Measurements from ENCODE around the gene SMARCD1. TPM values are rescaled to one million over a fixed set of nuclear protein-coding genes. Genes with fewer than 3 reads are reported as not detected.

Gene SMARCD1
- total and polyA plus RNA-seq, 9 of the 15 experiments (the other 6 are each of a cell fraction or from before 2014, with no cell fraction given) = 0.86 to 91.7 (median 48.0) TPM

DNA sequence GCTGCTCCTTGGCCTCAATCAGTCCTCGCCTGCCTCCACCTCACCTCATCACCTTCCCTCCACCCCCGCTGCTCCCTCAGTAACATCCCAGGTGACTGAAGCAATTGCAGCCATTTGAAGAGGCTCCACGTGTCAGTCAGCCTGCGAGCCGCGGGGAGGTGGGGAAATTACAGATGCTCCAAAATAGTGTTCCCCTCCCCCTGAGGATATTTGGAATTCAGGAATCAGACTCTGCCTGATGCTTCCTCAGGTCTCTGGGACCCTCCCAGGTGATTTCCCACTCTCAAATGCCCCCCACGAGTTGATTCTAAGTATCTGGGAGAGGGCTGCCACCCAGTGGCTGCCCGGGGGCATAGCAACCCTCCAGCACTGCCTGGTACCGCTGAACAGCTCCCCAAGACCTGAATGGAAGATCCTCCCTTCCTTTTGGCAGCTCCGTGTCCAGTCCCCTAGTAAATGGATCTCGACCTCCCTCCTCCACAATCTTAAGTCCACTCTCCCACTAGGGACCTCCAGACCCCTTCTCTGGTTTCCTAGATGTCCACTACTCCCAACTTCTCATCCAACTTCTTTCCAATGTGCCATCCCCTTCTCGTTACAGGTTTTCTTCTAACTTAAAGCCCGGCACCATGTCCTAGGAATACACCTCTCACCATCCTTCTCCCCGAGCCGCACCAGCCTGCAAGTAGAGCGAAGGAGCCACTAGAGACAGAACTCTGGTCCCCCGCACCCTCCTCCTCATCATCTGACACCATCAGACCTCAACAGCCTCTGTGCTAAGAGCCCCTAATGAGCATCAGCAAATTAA, 29.1 kb upstream of the SMARCD1 start (continued):
- TF ChIP-seq, protein P1, sequence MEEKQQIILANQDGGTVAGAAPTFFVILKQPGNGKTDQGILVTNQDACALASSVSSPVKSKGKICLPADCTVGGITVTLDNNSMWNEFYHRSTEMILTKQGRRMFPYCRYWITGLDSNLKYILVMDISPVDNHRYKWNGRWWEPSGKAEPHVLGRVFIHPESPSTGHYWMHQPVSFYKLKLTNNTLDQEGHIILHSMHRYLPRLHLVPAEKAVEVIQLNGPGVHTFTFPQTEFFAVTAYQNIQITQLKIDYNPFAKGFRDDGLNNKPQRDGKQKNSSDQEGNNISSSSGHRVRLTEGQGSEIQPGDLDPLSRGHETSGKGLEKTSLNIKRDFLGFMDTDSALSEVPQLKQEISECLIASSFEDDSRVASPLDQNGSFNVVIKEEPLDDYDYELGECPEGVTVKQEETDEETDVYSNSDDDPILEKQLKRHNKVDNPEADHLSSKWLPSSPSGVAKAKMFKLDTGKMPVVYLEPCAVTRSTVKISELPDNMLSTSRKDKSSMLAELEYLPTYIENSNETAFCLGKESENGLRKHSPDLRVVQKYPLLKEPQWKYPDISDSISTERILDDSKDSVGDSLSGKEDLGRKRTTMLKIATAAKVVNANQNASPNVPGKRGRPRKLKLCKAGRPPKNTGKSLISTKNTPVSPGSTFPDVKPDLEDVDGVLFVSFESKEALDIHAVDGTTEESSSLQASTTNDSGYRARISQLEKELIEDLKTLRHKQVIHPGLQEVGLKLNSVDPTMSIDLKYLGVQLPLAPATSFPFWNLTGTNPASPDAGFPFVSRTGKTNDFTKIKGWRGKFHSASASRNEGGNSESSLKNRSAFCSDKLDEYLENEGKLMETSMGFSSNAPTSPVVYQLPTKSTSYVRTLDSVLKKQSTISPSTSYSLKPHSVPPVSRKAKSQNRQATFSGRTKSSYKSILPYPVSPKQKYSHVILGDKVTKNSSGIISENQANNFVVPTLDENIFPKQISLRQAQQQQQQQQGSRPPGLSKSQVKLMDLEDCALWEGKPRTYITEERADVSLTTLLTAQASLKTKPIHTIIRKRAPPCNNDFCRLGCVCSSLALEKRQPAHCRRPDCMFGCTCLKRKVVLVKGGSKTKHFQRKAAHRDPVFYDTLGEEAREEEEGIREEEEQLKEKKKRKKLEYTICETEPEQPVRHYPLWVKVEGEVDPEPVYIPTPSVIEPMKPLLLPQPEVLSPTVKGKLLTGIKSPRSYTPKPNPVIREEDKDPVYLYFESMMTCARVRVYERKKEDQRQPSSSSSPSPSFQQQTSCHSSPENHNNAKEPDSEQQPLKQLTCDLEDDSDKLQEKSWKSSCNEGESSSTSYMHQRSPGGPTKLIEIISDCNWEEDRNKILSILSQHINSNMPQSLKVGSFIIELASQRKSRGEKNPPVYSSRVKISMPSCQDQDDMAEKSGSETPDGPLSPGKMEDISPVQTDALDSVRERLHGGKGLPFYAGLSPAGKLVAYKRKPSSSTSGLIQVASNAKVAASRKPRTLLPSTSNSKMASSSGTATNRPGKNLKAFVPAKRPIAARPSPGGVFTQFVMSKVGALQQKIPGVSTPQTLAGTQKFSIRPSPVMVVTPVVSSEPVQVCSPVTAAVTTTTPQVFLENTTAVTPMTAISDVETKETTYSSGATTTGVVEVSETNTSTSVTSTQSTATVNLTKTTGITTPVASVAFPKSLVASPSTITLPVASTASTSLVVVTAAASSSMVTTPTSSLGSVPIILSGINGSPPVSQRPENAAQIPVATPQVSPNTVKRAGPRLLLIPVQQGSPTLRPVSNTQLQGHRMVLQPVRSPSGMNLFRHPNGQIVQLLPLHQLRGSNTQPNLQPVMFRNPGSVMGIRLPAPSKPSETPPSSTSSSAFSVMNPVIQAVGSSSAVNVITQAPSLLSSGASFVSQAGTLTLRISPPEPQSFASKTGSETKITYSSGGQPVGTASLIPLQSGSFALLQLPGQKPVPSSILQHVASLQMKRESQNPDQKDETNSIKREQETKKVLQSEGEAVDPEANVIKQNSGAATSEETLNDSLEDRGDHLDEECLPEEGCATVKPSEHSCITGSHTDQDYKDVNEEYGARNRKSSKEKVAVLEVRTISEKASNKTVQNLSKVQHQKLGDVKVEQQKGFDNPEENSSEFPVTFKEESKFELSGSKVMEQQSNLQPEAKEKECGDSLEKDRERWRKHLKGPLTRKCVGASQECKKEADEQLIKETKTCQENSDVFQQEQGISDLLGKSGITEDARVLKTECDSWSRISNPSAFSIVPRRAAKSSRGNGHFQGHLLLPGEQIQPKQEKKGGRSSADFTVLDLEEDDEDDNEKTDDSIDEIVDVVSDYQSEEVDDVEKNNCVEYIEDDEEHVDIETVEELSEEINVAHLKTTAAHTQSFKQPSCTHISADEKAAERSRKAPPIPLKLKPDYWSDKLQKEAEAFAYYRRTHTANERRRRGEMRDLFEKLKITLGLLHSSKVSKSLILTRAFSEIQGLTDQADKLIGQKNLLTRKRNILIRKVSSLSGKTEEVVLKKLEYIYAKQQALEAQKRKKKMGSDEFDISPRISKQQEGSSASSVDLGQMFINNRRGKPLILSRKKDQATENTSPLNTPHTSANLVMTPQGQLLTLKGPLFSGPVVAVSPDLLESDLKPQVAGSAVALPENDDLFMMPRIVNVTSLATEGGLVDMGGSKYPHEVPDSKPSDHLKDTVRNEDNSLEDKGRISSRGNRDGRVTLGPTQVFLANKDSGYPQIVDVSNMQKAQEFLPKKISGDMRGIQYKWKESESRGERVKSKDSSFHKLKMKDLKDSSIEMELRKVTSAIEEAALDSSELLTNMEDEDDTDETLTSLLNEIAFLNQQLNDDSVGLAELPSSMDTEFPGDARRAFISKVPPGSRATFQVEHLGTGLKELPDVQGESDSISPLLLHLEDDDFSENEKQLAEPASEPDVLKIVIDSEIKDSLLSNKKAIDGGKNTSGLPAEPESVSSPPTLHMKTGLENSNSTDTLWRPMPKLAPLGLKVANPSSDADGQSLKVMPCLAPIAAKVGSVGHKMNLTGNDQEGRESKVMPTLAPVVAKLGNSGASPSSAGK (IDR thresholded peaks at IDR 0.05) = peak; percentile 80
- TF ChIP-seq MXI1 (IDR thresholded peaks at IDR 0.05; ENCODE audit: low read depth, low read length) (0 out of 2 replicates have a peak, but pooled peaks have one; percentile 10), L3MBTL2 (IDR thresholded peaks at IDR 0.05) (peak; percentile 95), EGR1 (conservative IDR thresholded peaks at IDR 0.05) (peak; percentile 39; the same call in 1 of the 2 replicates), KLF16 (IDR thresholded peaks at IDR 0.05) (0 out of 2 replicates have a peak, but pooled peaks have one; percentile 37), RB1 (IDR thresholded peaks at IDR 0.05; ENCODE audit: low read depth) (peak; percentile 57; the same call in 1 of the 2 replicates), CC2D1A (IDR thresholded peaks at IDR 0.05) (peak; percentile 91), ZNF263 (CRISPR knock-in tag; IDR thresholded peaks at IDR 0.05; ENCODE audit: borderline replicate concordance) (0 out of 2 replicates have a peak, but pooled peaks have one; percentile 17), SMARCE1 (IDR thresholded peaks at IDR 0.05) (peak; percentile 35; the same call in 1 of the 2 replicates), POU5F1 (IDR thresholded peaks at IDR 0.05; ENCODE audit: borderline replicate concordance, low read depth, low read length, partially characterized antibody) (peak; percentile 2), FOXK1 (CRISPR knock-in tag; IDR thresholded peaks at IDR 0.05; ENCODE audit: borderline replicate concordance) (no peak), SP1 (CRISPR knock-in tag; IDR thresholded peaks at IDR 0.05) (no peak), ZNF57 (CRISPR knock-in tag; IDR thresholded peaks at IDR 0.05) (no peak), MYC (IDR thresholded peaks at IDR 0.05; ENCODE audit: low read depth, low read length) (peak; percentile 76), MYC (CRISPR knock-in tag; IDR thresholded peaks at IDR 0.05; ENCODE audit: borderline replicate concordance, low read depth) (peak; percentile 16; the same call in 1 of the 2 replicates), SMARCA5 (IDR thresholded peaks at IDR 0.05) (no peak), BHLHE40 (IDR thresholded peaks at IDR 0.05; ENCODE audit: low read length) (no peak)
- TF ChIP-seq, protein P2, sequence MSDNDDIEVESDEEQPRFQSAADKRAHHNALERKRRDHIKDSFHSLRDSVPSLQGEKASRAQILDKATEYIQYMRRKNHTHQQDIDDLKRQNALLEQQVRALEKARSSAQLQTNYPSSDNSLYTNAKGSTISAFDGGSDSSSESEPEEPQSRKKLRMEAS (CRISPR knock-in tag; IDR thresholded peaks at IDR 0.05) = peak; percentile 72

All from K562 (cell line).